ENCODE results near the gene GPA33. TPM values are rescaled to one million over a fixed set of nuclear protein-coding genes. Genes with fewer than 3 reads are reported as not detected.

GPA33 gene
- total RNA-seq, 1 donor from 2014 or later = 0.10 TPM

- DNase-seq (ENCODE audit: low read depth) = no peak
Observed at GRCh38 chr1:167117225-167117624, 27.0 kb upstream of the GPA33 start.

GRCh38 chr1:167116174-167116573 is 26.0 kb upstream of the GPA33 start:
- DNase-seq (ENCODE audit: low read depth) = no peak

GRCh38 chr1:167115655-167116054 is 25.5 kb upstream of the GPA33 start:
- no peak for DNase-seq (ENCODE audit: low read depth)

DNA sequence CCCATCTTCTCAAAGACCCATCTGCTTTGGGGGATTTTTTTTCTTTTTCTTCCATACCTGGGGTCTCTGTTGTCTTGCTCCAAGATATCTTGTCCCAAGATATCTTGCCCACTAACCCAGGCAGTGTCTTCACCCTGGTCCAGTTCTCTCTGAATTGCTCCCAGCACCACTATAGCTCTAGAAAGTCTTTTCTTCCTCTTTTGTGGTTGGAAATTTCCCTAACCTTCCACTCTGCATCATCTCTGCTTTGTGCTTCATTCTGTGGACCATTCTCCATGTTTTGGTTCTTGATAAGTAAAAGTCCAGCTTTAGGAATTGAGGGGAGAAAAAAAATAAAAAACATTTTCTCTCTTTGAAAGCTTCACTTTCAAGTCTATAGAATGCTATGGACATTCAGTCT is 24.5 kb upstream of the GPA33 start:
- DNase-seq (ENCODE audit: low read depth) = no peak

- no peak for DNase-seq (ENCODE audit: low read depth)
Observed at GRCh38 chr1:167111868-167112709, 21.9 kb upstream of the GPA33 start.

DNA sequence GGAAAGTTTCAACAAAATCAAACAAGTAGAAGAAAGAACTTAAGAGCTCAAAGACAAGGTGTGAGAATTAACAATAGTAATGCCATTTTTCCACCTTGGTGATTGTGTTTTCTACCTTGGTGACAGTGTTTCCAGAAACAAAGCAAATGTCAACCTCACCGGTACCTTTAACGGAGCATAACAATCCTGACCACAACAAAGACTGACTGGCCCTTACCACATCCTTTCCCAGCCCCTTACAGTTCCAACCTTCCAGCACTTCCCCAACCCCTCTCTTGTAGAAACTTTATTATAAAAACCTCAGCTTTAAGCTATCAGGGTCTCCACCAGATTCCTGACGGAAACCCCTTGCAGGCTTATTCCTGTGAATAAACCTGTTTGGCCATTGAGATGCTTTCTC is 20.4 kb upstream of the GPA33 start:
- DNase-seq (ENCODE audit: low read depth) = peak; percentile 67

- DNase-seq (ENCODE audit: low read depth) = peak; percentile 41
Observed at GRCh38 chr1:167109125-167109524, 18.9 kb upstream of the GPA33 start.

DNA sequence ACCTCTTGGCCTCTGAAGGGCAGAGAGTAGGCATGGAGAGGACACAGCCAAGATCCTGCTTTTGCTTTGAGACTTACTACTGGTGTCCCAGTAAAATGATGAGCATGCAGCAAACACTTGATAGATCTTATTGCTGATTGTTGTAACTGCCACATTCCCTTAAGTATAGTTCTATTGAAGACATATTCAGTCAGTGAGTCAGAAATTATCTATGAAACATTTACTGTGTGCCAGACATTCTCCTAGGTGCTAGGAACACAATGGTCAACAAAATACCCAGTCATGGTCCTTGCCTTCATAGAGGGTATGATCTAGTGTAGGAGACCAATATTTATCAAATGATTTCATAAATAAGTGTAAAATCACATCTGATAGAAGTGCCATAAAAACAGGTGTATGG is 17.3 kb upstream of the GPA33 start:
- peak; percentile 82 for DNase-seq (ENCODE audit: low read depth)

DNA sequence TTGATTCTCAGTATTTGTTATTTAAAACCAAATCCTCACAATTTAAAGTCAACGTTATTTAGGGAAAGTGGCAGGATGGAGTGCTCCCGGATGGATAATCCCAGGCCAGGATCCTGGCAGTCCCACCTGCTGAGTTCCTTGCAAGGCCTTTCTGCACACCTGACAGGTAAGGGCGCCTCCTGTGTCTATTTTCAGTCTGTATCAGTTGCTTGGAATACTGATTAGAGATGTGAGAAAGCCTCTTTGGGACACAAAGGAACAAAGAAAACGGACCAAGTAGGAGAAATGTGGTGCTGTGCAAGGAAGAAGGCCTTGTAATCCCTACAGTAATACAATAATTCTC is 15.9 kb upstream of the GPA33 start:
- no peak for DNase-seq (ENCODE audit: low read depth)

- peak; percentile 38 for DNase-seq (ENCODE audit: low read depth)
Observed at GRCh38 chr1:167105271-167106118, 15.3 kb upstream of the GPA33 start.

- DNase-seq (ENCODE audit: low read depth) = no peak
Observed at GRCh38 chr1:167104256-167104633, 14.1 kb upstream of the GPA33 start.

DNA sequence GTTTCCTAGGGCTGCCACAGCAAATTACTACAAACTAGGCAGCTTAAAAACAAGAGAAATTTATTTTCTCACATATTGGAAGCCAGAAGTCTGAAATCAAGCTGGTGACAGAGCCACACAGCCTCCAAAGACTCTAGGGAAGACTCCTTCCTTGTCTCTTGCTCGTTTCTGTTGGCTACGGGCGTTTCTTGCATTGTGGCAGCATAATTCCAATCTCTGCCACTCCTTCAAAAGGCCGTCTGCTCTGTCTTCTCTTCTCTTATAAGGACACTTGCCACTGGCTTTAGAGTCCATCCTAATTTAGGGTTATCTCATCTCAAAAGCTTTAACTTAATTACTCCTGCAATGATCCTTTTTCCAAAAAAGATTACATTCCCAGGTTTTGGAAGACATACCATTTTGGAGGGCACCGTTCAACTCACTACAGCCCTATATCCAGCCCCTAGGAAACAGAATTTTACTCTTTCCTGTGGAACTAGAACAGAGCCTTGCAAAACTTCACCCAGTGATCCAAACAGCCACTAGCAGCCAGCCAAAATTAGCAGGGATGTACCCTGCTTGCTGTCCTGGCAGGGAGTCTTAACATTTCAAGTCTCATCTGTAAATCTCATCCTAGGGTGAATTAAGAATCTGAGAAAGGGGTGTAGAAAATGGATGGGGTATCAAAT is 12.9 kb upstream of the GPA33 start:
- no peak for DNase-seq (ENCODE audit: low read depth)

GRCh38 chr1:167101754-167102153 is 11.6 kb upstream of the GPA33 start:
- no peak for DNase-seq (ENCODE audit: low read depth)

- DNase-seq (ENCODE audit: low read depth) = no peak
Observed at GRCh38 chr1:167100730-167101129, 10.6 kb upstream of the GPA33 start.

- DNase-seq (ENCODE audit: low read depth) = no peak
Observed at GRCh38 chr1:167099851-167100250, 9.7 kb upstream of the GPA33 start.

GRCh38 chr1:167095368-167095767 is 5.2 kb upstream of the GPA33 start:
- peak; percentile 26 for DNase-seq (ENCODE audit: low read depth)

GRCh38 chr1:167094690-167095089 is 4.5 kb upstream of the GPA33 start:
- DNase-seq (ENCODE audit: low read depth) = no peak

DNA sequence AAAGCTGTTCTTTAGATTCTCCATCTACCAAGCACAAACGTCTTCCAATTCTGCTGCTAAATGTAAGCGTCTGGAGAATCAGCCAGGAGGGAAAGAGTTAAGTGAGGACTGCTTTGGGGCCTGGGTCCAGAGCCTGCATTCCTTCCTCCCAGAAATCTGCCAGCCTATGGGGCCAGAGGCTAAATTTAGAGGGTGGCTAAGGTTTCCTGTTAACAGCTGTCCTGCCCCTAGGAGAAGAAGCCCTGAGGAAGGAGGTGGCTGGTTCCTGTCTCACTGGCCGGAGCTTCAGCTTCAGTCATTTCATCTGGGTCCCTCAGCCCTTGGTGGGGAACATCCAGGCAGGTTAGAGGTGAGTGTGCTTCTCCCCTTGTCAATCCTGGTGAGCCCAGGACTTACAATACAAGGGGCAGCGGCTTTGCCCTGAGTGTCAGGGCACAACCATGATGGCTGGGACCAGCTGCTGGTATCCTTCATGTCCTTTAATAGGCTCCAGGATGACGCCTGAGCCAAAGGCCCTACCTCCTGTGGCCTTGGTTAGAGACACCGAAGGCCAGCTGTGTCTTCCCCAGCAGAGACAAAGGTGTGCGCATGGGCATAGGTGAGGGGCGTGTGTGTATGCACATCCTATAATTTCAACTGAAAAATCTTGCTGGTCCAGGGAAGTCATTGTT is 3.8 kb upstream of the GPA33 start, which contains the start of gene STYXL2:
Gene STYXL2 (plus strand): TSS at position 230 of the 671 bp plus-strand sequence. CDS start 775 bp downstream, outside the sequence.
- no peak for DNase-seq (ENCODE audit: low read depth)

DNA sequence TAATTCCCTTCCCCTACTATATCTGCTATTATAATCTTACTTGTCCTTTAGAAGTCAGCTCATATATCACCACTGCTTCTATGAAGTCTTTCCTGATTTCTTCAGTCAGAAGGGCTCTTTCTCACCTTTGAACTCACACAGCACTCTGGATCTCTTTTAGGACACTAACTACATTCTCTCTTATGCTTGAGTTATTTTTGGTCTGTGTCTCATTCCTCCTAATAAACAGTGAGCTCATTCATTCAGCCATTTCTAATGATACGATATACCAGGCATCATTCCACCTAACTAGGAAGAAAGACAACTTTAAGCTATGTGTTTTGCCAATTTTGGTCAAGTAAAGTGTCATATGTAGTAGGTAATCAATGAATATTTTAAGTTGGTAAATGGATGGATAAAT is 2.5 kb upstream of the GPA33 start:
- DNase-seq (ENCODE audit: low read depth) = peak; percentile 20

DNA sequence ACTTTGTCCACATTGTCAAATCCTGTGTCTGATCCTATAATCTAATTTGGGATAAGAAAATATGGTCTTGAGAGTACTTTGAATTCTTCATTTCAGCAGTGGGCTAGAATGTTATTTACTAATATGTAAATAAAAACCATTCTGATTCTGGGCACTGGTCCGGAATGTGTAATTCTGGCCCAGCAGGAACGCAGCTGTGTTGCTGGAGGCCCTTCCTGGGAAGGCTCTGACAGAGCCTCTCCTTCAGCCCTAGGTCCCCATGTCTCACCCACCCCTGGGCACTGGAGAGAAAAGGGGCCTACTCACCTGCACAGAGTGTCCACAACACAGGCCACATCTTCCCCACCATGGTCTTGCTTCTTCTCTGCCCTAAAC is 251 bp downstream of the GPA33 start:
- DNase-seq (ENCODE audit: low read depth) = no peak

- no peak for DNase-seq (ENCODE audit: low read depth)
Observed at GRCh38 chr1:167088746-167089417, 1.3 kb downstream of the GPA33 start.
